Measurements from ENCODE around the gene NDUFB8.

GRCh38 chr10:100487529-100487928 is 42.1 kb downstream of the NDUFB8 start:
- no peak for TF ChIP-seq CTCF (IDR thresholded peaks at IDR 0.05)
- TF ChIP-seq POLR2A (IDR thresholded peaks at IDR 0.05): no peak
- no peak for TF ChIP-seq EP300 (IDR thresholded peaks at IDR 0.05; ENCODE audit: low read depth)

All from transverse colon (tissue), 3 donors.